IMR-90 (cell line): ENCODE measurements around the gene RAD51B. TPM values are rescaled to one million over a fixed set of nuclear protein-coding genes. Genes with fewer than 3 reads are reported as not detected.

ENCODE experiments used
- ATAC-seq: fragments of 200-7000 bp; cut with Tn5 transposase; 2 replicates; pipeline ENCODE4 v1.9.1; 2020; ENCODE audit warnings: low read depth, mild to moderate bottlenecking, moderate library complexity
- BruUV-seq: library from RNA; stranded (reverse); fragments of 400-500 nt; replicated peaks from 2 replicates; lab custom pipeline; 2021; lab: Mats Ljungman, UMichigan
- CTCF ChIA-PET: fragments of 300-600 bp; formaldehyde crosslinking; extraction: SDS; loops from one replicate; lab custom pipeline; 2021; ENCODE audit warnings: antibody characterized with exemption; lab: Yijun Ruan, JAX
- POLR2A ChIA-PET: fragments of 300-600 bp; sonication (Branson Sonifier 250); formaldehyde crosslinking; loops from one replicate; lab custom pipeline; 2022; ENCODE audit warnings: antibody characterized with exemption; ENCODE audit not compliant: unreplicated experiment; lab: Charles Lee
- DNase-seq: peaks from one replicate; pipeline ENCODE4 v3.0.0; 2013
- H2AFZ ChIP-seq: replicated peaks from 2 replicates; pipeline ENCODE3; 2013; ENCODE audit warnings: low read length, mild to moderate bottlenecking; ENCODE audit not compliant: poor library complexity
- H2AK5ac ChIP-seq: 2 replicates; pipeline ENCODE4 v1.6.1; 2013; ENCODE audit warnings: low read depth, low read length, inconsistent platforms
- H2AK9ac ChIP-seq: replicated peaks from 2 replicates; pipeline ENCODE3; 2013; ENCODE audit warnings: mild to moderate bottlenecking, low read depth, low read length, moderate library complexity; ENCODE audit not compliant: poor library complexity
- H2BK120ac ChIP-seq: 2 replicates; pipeline ENCODE4 v1.6.1; 2013; ENCODE audit warnings: low read depth, low read length, inconsistent platforms
- H2BK15ac ChIP-seq: 3 replicates; pipeline ENCODE4 v1.6.1; 2013; ENCODE audit warnings: low read depth, low read length, inconsistent platforms
- H2BK20ac ChIP-seq: 2 replicates; pipeline ENCODE4 v1.6.1; 2013; ENCODE audit warnings: low read depth, mild to moderate bottlenecking, inconsistent platforms, low read length, moderate library complexity
- H2BK5ac ChIP-seq: 2 replicates; pipeline ENCODE4 v1.6.1; 2013; ENCODE audit warnings: mild to moderate bottlenecking, low read depth, low read length, inconsistent platforms; ENCODE audit not compliant: poor library complexity, severe bottlenecking
- H3K14ac ChIP-seq: replicated peaks from 2 replicates; pipeline ENCODE4 v1.6.1; 2013; ENCODE audit warnings: low read depth, low read length, inconsistent platforms
- H3K18ac ChIP-seq: 2 replicates; pipeline ENCODE4 v1.6.1; 2013; ENCODE audit warnings: low read depth, low read length, control low read depth
- H3K23ac ChIP-seq: 2 replicates; pipeline ENCODE4 v1.6.1; 2013; ENCODE audit warnings: low read depth, low read length, inconsistent platforms
- H3K27ac ChIP-seq: 2 replicates; pipeline ENCODE4 v1.5.1; 2013; ENCODE audit warnings: mild to moderate bottlenecking, control low read depth, low read length; ENCODE audit not compliant: insufficient read depth
- H3K27me3 ChIP-seq: 2 replicates; pipeline ENCODE4 v1.6.1; 2013; ENCODE audit warnings: low read length; ENCODE audit not compliant: control insufficient read depth, insufficient read depth
- H3K36me3 ChIP-seq: 2 replicates; pipeline ENCODE4 v1.6.1; 2013; ENCODE audit warnings: low read length, mixed read lengths; ENCODE audit not compliant: control insufficient read depth, insufficient read depth
- H3K4ac ChIP-seq: 2 replicates; pipeline ENCODE4 v1.6.1; 2013; ENCODE audit warnings: low read depth, low read length, inconsistent platforms
- H3K4me1 ChIP-seq: 2 replicates; pipeline ENCODE4 v1.6.1; 2013; ENCODE audit warnings: low read length, mixed read lengths; ENCODE audit not compliant: control insufficient read depth, insufficient read depth
- H3K4me2 ChIP-seq: 2 replicates; pipeline ENCODE4 v1.6.1; 2013; ENCODE audit warnings: low read depth, mild to moderate bottlenecking, control low read depth, low read length, moderate library complexity
- H3K4me3 ChIP-seq: 2 replicates; pipeline ENCODE4 v1.5.1; 2013; ENCODE audit warnings: low read depth, mild to moderate bottlenecking, control low read depth, low read length, moderate library complexity; ENCODE audit not compliant: insufficient read depth
- H3K56ac ChIP-seq: 2 replicates; pipeline ENCODE4 v1.6.1; 2013; ENCODE audit warnings: low read length, inconsistent platforms; ENCODE audit not compliant: insufficient read depth; ENCODE audit errors: extremely low read depth
- H3K79me1 ChIP-seq, 2 experiments: 2 replicates each; pipeline ENCODE4 v1.6.1; 2013; ENCODE audit warnings: low read length in 2 of 2, inconsistent platforms in 1 of 2, low read depth in 1 of 2
- H3K9ac ChIP-seq: 2 replicates; pipeline ENCODE4 v1.6.1; 2013; ENCODE audit warnings: low read depth, low read length, control low read depth
- H3K9me1 ChIP-seq: 2 replicates; pipeline ENCODE4 v1.6.1; 2013; ENCODE audit warnings: low read length, inconsistent platforms; ENCODE audit not compliant: insufficient read depth
- H3K9me3 ChIP-seq: 2 replicates; pipeline ENCODE4 v1.6.1; 2013; ENCODE audit warnings: low read length; ENCODE audit not compliant: control insufficient read depth, insufficient read depth
- H4K20me1 ChIP-seq: 2 replicates; pipeline ENCODE4 v1.6.1; 2013; ENCODE audit warnings: low read length, inconsistent platforms; ENCODE audit not compliant: insufficient read depth
- H4K5ac ChIP-seq: 2 replicates; pipeline ENCODE4 v1.6.1; 2013; ENCODE audit warnings: mild to moderate bottlenecking, low read depth, low read length, control low read depth
- H4K8ac ChIP-seq, 2 experiments: 2 replicates each; pipeline ENCODE4 v1.6.1; 2013; ENCODE audit warnings: low read depth in 2 of 2, low read length in 2 of 2, control low read depth in 1 of 2, inconsistent platforms in 1 of 2
- H4K91ac ChIP-seq: 2 replicates; pipeline ENCODE4 v1.6.1; 2013; ENCODE audit warnings: low read depth, low read length, inconsistent platforms; ENCODE audit not compliant: insufficient read depth
- BHLHE40 ChIP-seq: fragments of 150-350 bp; IDR thresholded peaks from 2 replicates; pipeline ENCODE4 v1.6.1; 2016; ENCODE audit warnings: mild to moderate bottlenecking, low read depth, low read length
- CHD1 ChIP-seq: IDR thresholded peaks from 2 replicates; pipeline ENCODE4 v1.6.1; 2012; ENCODE audit warnings: low read depth, low read length, improper control_type of control experiment
- ELK1 ChIP-seq: fragments of 150-350 bp; IDR thresholded peaks from 2 replicates; pipeline ENCODE4 v1.6.1; 2016; ENCODE audit warnings: low read depth, mild to moderate bottlenecking, low read length, moderate library complexity, borderline replicate concordance
- MAZ ChIP-seq: IDR thresholded peaks from 2 replicates; pipeline ENCODE4 v1.6.1; 2012; ENCODE audit warnings: low read depth, mild to moderate bottlenecking, low read length, improper control_type of control experiment, moderate library complexity, borderline replicate concordance
- MXI1 ChIP-seq: IDR thresholded peaks from 2 replicates; pipeline ENCODE4 v1.6.1; 2012; ENCODE audit warnings: low read depth, mild to moderate bottlenecking, low read length, moderate library complexity, borderline replicate concordance
- NFE2L2 ChIP-seq: fragments of 150-350 bp; IDR thresholded peaks from 2 replicates; pipeline ENCODE4 v1.6.1; 2016; ENCODE audit warnings: low read depth, mild to moderate bottlenecking, low read length
- POLR2A ChIP-seq: IDR thresholded peaks from 2 replicates; pipeline ENCODE4 v1.6.1; 2012; ENCODE audit warnings: mild to moderate bottlenecking, low read depth, low read length
- RAD21 ChIP-seq: IDR thresholded peaks from 2 replicates; pipeline ENCODE4 v1.6.1; 2012; ENCODE audit warnings: low read length, improper control_type of control experiment
- RCOR1 ChIP-seq: IDR thresholded peaks from 2 replicates; pipeline ENCODE4 v1.6.1; 2012; ENCODE audit warnings: mild to moderate bottlenecking, low read length, improper control_type of control experiment; ENCODE audit not compliant: insufficient replicate concordance
- RFX5 ChIP-seq: IDR thresholded peaks from 2 replicates; pipeline ENCODE4 v1.8.0; 2012; ENCODE audit warnings: low read depth, mild to moderate bottlenecking, low read length, moderate library complexity
- SMC3 ChIP-seq: fragments of 150-350 bp; IDR thresholded peaks from 2 replicates; pipeline ENCODE4 v1.6.1; 2016; ENCODE audit warnings: low read depth, mild to moderate bottlenecking, antibody characterized with exemption, low read length, moderate library complexity
- USF2 ChIP-seq: fragments of 150-350 bp; IDR thresholded peaks from 2 replicates; pipeline ENCODE4 v1.6.1; 2017; ENCODE audit warnings: mild to moderate bottlenecking, antibody characterized with exemption, low read length, low read depth
- WGBS, 2 experiments: methylation state at CpG; one replicate each; pipeline versions ENCODE4 v1.1.5 to v1.1.7; 2013; ENCODE audit warnings: missing lambda C conversion rate in 2 of 2; ENCODE audit not compliant: insufficient read length in 1 of 2; ENCODE audit errors: extremely low coverage in 2 of 2; 5-methylcytosine and 5-hydroxymethylcytosine counted together
- dilution Hi-C: fragments of 300-500 bp; cut with HindIII; formaldehyde crosslinking; loops from one replicate; pipeline ENCODE4 v1.14.3; 2018; ENCODE audit warnings: low sequenced_read_pairs; ENCODE audit not compliant: unreplicated experiment
- in situ Hi-C: fragments of 300-500 bp; cut with MboI; formaldehyde crosslinking; loops from 3 replicates; pipeline ENCODE4 v1.14.3; 2019; ENCODE audit warnings: low sequenced_read_pairs, inconsistent platforms, mixed read lengths
- intact Hi-C: fragments of 100-400 bp; cut with micrococcal nuclease; formaldehyde crosslinking; loops from 2 replicates; pipeline ENCODE4 v1.10.0; 2022
- polyA plus RNA-seq, 3 experiments: library from polyadenylated mRNA; depleted of rRNA; stranded (reverse); fragments of >200 nt; gene quantifications; 2 replicates each; pipeline ENCODE4 v1.2.3, GENCODE V29; 2012; ENCODE audit warnings: low replicate concordance in 1 of 3
- total RNA-seq: library from RNA; depleted of rRNA; stranded (reverse); fragments of >200 nt; gene quantifications from 2 replicates; pipeline ENCODE4 v1.2.3, GENCODE V29; 2012
- TF ChIP-seq, protein P1 (sequence below): conservative IDR thresholded peaks from 2 replicates; pipeline ENCODE4 v1.5.1; 2012; ENCODE audit warnings: mild to moderate bottlenecking, low read depth, low read length, improper control_type of control experiment

RAD51B gene
- total and polyA plus RNA-seq, 2 of the 4 experiments (the other 2 are of a cell fraction): 5.1 to 18.8 TPM

DNA sequence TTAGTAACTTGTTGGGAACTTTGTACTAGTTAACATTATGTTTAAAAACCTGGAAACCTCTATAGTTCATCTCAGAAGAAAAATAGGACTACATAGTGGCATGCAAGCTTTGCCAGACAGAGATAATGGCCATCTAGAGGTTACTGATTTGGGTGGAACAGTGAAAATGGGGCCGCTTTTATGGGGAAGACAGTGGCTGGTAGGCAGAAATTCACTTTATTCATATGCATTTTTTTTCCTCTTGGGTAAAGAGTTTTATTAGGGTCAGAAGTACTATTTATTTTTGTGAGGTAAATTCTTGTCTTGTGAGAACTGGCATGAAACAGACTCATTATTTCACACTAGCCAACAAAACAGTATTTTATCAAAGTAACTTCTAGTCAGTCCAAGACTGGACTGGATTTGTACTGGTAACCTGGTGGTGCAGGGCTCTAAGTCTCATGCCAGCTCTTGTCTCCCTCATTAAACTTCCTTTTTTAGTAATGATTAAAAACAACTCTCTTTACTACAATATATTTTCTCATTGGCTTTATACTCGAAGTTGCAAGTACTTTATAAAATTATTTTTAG, 345.8 kb downstream of the RAD51B start:
- H2AFZ ChIP-seq: no peak overlapping the region
- no peak overlapping the region for H4K8ac ChIP-seq
- no peak overlapping the region for H2BK15ac ChIP-seq
- CTCF ChIA-PET: interaction anchor here (1.2 kb wide), 1 partner anchor 8 kb away, joined by 3 read pairs; no protein-coding TSS in a partner anchor
- no peaks in the 10 kb centered on the region for H3K79me1 ChIP-seq
- no peak overlapping the region for H3K56ac ChIP-seq
- no TSS peak for BruUV-seq
- H2BK5ac ChIP-seq: no peak overlapping the region
- no peaks in the 10 kb centered on the region for H3K9me1 ChIP-seq
- no peak overlapping the region for H3K27ac ChIP-seq
- WGBS, 2 experiments: no CpG with 5 or more reads among the region's 2 CpGs
- no peaks in the 10 kb centered on the region for H4K20me1 ChIP-seq
- H3K9me3 ChIP-seq: no peaks in the 10 kb centered on the region
- dilution Hi-C loops (no loop called here), intact Hi-C loops (no loop called here), in situ Hi-C loops (no loop called here)
- no peak overlapping the region for H4K5ac ChIP-seq
- no peak overlapping the region for H3K9ac ChIP-seq
- no peaks in the 10 kb centered on the region for H3K36me3 ChIP-seq
- H3K14ac ChIP-seq: no peak overlapping the region
- H3K4me3 ChIP-seq: no peak overlapping the region
- H3K4ac ChIP-seq: no peak overlapping the region
- H2BK20ac ChIP-seq: no peak overlapping the region
- H4K91ac ChIP-seq: no peak overlapping the region
- no peak overlapping the region for H3K4me2 ChIP-seq
- no peak overlapping the region for H2AK5ac ChIP-seq
- ATAC-seq (no peak), DNase-seq (no peak)
- H2BK120ac ChIP-seq: no peak overlapping the region
- H3K23ac ChIP-seq: no peak overlapping the region
- H3K4me1 ChIP-seq: peaks cover 2% of the 10 kb centered on the region; the same call in 1 of the 2 replicates
- POLR2A ChIA-PET: no interaction called here
- no peaks in the 10 kb centered on the region for H3K27me3 ChIP-seq
- H2AK9ac ChIP-seq: no peak overlapping the region
- TF ChIP-seq RAD21 (no peak), USF2 (no peak), ELK1 (no peak), CHD1 (no peak), RCOR1 (no peak), NFE2L2 (no peak), POLR2A (no peak), SMC3 (no peak), MAZ (no peak), RFX5 (no peak), BHLHE40 (no peak), MXI1 (no peak)
- TF ChIP-seq, protein P1, sequence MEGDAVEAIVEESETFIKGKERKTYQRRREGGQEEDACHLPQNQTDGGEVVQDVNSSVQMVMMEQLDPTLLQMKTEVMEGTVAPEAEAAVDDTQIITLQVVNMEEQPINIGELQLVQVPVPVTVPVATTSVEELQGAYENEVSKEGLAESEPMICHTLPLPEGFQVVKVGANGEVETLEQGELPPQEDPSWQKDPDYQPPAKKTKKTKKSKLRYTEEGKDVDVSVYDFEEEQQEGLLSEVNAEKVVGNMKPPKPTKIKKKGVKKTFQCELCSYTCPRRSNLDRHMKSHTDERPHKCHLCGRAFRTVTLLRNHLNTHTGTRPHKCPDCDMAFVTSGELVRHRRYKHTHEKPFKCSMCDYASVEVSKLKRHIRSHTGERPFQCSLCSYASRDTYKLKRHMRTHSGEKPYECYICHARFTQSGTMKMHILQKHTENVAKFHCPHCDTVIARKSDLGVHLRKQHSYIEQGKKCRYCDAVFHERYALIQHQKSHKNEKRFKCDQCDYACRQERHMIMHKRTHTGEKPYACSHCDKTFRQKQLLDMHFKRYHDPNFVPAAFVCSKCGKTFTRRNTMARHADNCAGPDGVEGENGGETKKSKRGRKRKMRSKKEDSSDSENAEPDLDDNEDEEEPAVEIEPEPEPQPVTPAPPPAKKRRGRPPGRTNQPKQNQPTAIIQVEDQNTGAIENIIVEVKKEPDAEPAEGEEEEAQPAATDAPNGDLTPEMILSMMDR: no peak
- no peak overlapping the region for H3K18ac ChIP-seq
